ENCODE results near the gene TOP2A. TPM values are rescaled to one million over a fixed set of nuclear protein-coding genes. Genes with fewer than 3 reads are reported as not detected.

The TOP2A gene
- total RNA-seq, 4 donors from 2014 or later = 0.26 to 145 (median 1.9) TPM; not detected in 1

DNA sequence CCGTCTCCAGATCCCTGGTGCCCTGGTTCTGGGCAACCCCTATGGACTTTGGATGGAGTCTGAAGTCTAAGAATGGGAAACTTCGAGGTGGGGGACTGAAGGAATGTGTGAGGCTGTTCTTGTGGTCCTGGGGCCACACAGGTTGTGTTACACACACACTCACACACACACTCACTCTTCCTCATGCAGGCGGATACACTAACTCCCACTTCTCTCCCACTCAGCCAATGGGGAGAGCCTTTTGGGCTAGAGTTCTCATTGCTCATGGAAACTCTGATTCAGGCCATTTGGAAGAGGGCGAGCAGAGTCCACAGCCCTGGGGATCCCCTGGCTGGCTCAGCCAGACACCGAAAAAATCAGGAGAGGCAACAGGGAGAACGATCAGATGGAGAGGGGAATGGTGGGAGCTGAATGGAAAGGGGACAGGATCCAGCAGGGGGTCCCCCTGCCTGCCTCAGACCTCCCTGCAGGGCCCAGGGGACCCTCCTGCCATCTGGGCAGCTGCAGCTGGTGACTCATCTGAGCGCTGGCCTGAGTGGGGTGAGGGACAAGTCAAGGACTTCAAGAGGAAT is 34.6 kb upstream of the TOP2A start:
- Histone ChIP-seq H3K4me3 (no peak overlapping the region), H3K4me1 (peaks cover 25 to 69% of the 10 kb centered on the region in 2 donors), H3K36me3 (no peaks in the 10 kb centered on the region), H3K27ac (peak overlapping the region; percentile 94 to 97), H3K9me3 (no peaks in the 10 kb centered on the region), H3K27me3 (no peaks in the 10 kb centered on the region)
- intact Hi-C loops (cut with DNase I; ENCODE audit: low total_unique reads) = no loop called here
- TF ChIP-seq, protein P1, sequence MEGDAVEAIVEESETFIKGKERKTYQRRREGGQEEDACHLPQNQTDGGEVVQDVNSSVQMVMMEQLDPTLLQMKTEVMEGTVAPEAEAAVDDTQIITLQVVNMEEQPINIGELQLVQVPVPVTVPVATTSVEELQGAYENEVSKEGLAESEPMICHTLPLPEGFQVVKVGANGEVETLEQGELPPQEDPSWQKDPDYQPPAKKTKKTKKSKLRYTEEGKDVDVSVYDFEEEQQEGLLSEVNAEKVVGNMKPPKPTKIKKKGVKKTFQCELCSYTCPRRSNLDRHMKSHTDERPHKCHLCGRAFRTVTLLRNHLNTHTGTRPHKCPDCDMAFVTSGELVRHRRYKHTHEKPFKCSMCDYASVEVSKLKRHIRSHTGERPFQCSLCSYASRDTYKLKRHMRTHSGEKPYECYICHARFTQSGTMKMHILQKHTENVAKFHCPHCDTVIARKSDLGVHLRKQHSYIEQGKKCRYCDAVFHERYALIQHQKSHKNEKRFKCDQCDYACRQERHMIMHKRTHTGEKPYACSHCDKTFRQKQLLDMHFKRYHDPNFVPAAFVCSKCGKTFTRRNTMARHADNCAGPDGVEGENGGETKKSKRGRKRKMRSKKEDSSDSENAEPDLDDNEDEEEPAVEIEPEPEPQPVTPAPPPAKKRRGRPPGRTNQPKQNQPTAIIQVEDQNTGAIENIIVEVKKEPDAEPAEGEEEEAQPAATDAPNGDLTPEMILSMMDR (IDR thresholded peaks at IDR 0.05) = no peak
- TF ChIP-seq POLR2A (IDR thresholded peaks at IDR 0.05) = peak in 1 of 2 donors; percentile 20
- peak; percentile 75 to 87 for DNase-seq

DNA sequence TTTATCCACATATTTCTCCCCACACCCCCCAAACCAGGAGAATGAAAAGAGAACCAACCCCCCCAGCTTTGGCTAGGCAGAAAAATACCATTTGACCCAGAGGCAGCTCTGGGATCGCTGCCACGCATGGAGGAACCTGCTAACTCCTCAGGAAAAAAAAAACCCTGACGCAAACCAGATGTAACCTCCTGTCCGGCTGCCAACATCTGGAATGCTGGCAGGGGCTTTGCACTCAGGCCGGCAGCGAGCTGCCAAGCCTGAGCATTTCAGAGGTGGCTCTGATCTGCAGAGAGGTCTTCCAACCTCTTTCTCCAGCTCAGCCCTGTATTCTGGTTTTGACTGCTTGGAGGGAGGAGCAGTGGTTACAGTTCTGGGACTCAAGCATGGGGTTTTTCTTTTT is 33.7 kb upstream of the TOP2A start:
- intact Hi-C loops (cut with DNase I; ENCODE audit: low total_unique reads) = no loop called here

DNA sequence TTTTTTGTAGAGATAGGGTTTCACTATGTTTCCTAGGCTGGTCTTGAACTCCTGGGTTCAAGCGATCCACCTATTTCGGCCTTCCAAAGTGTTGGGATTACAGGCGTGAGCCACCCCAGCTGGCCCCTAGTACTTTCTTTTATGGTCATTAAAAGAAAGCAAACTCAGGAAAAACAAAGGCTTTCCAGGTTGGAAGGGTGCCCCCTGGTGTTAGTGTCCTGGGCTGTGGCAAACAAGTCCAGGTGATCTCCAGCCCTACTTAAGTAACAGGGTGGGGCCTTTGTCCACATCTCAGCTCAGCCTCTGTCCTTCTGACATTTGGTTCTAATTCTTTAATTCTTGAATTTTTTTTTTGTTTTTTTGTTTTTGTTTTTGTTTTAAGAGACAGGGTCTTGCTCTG is 32.5 kb upstream of the TOP2A start:
- no peak for TF ChIP-seq POLR2A (IDR thresholded peaks at IDR 0.05)
- TF ChIP-seq, protein P1 (IDR thresholded peaks at IDR 0.05) = peak; percentile 18 to 43 (median 32)
- peak; percentile 45 to 59 for DNase-seq
- Histone ChIP-seq H3K27ac (peak overlapping the region; percentile 94 to 97), H3K27me3 (no peaks in the 10 kb centered on the region), H3K36me3 (no peaks in the 10 kb centered on the region), H3K4me1 (peaks cover 25 to 58% of the 10 kb centered on the region in 2 donors), H3K9me3 (no peaks in the 10 kb centered on the region), H3K4me3 (no peak overlapping the region)
- intact Hi-C loops (cut with DNase I; ENCODE audit: low total_unique reads) = no loop called here

More for the DNA sequence above, 33.7 kb upstream of the TOP2A start:
- H3K4me3 ChIP-seq = peak overlapping the region in 1 of 2 donors; percentile 6
- peak overlapping the region; percentile 94 to 97 for H3K27ac ChIP-seq
- peaks cover 25 to 60% of the 10 kb centered on the region in 2 donors for H3K4me1 ChIP-seq
- H3K36me3 ChIP-seq = no peaks in the 10 kb centered on the region
- H3K27me3 ChIP-seq = no peaks in the 10 kb centered on the region
- TF ChIP-seq POLR2A (IDR thresholded peaks at IDR 0.05) = no peak
- no peaks in the 10 kb centered on the region for H3K9me3 ChIP-seq
- DNase-seq = peak; percentile 91 to 93

DNA sequence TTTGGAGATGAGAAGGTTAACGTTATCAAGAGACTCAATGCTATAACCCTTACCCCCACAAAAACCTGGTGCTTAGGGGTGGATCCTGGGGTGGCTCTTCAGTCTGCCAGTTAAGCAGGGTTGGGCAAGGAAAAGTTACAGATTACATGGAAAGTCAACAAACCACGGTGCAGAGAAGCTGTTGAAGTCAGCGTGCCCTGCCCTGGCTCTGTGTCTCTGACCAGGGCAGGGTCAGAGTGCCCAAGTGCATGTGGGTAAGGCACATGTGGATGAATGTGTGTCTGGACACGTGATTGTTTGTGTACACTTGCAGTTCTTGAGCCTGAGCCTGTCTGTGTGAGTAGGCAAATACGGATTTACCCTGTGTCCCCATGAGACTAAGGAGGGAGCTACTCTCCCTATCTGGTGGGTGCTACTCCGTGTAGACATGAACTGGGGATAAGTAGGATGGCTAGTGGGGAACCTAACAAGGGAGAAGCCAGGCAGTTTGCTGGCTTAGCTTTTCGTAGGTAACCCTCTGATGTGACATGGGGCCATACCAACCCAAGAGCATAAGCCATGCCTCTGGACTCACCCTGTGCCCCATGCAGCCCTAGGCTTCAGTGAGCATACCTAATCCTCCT is 31.1 kb upstream of the TOP2A start:
- no peak for TF ChIP-seq POLR2A (IDR thresholded peaks at IDR 0.05)
- TF ChIP-seq, protein P1 (IDR thresholded peaks at IDR 0.05) = no peak
- no peaks in the 10 kb centered on the region for H3K9me3 ChIP-seq
- intact Hi-C loops (cut with DNase I; ENCODE audit: low total_unique reads) = no loop called here
- no peak for DNase-seq
- H3K4me3 ChIP-seq = peak overlapping the region; percentile 56 to 87
- no peaks in the 10 kb centered on the region for H3K36me3 ChIP-seq
- peaks cover 25 to 50% of the 10 kb centered on the region in 2 donors for H3K4me1 ChIP-seq
- no peaks in the 10 kb centered on the region for H3K27me3 ChIP-seq
- peak overlapping the region; percentile 94 to 97 for H3K27ac ChIP-seq

DNA sequence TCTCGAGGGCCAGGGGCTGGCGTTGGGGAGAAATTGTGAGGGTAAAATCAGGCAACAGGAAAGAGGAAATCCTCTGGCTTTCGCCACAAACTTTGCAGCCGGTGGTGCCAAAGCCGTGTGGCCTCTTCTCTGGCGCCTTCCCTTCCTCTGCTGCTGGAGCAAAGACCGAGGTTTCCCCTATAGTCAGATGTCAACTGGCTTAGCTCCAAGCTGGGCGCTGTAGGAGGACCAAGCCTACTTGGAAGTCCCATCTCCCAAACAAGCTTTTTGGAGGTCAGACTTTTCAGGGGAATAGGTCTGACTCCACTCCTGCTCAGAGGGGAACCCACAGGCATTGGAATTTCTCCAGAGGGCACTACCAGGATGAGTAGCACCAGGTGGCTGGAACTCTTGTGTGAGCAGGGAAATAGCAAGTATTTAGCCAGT is 30.5 kb upstream of the TOP2A start:
- no peak for TF ChIP-seq POLR2A (IDR thresholded peaks at IDR 0.05)
- TF ChIP-seq, protein P1 (IDR thresholded peaks at IDR 0.05) = no peak
- no peaks in the 10 kb centered on the region for H3K36me3 ChIP-seq
- DNase-seq = peak; percentile 41 to 60
- peak overlapping the region; percentile 94 to 97 for H3K27ac ChIP-seq
- H3K4me3 ChIP-seq = peak overlapping the region; percentile 56 to 87
- H3K27me3 ChIP-seq = no peaks in the 10 kb centered on the region
- H3K4me1 ChIP-seq = peaks cover 25 to 45% of the 10 kb centered on the region in 2 donors
- H3K9me3 ChIP-seq = no peaks in the 10 kb centered on the region
- intact Hi-C loops (cut with DNase I; ENCODE audit: low total_unique reads) = no loop called here
